HEK293 (cell line): ENCODE results near the gene SGTB.

Experiments
- CTCF ChIA-PET: fragments of 350-600 bp; formaldehyde crosslinking; extraction: SDS; loops from one replicate; lab custom pipeline; 2021; ENCODE audit warnings: antibody characterized with exemption; lab: Yijun Ruan, JAX
- POLR2A ChIA-PET: fragments of 300-600 bp; formaldehyde crosslinking; extraction: SDS; loops from one replicate; lab custom pipeline; 2020; ENCODE audit warnings: antibody characterized with exemption, inconsistent platforms; lab: Yijun Ruan, JAX
- H3K27ac ChIP-seq: fragments of 200-500 bp; sonication (Bioruptor generic); 2 replicates; pipeline ENCODE4 v1.5.1; 2014; ENCODE audit warnings: low read depth, low read length, control low read depth, inconsistent platforms; ENCODE audit errors: extremely low read depth
- H3K36me3 ChIP-seq, 2 experiments: fragments of 200-500 bp in 1 of 2; sonication (Bioruptor generic) in 1 of 2; 1 replicate in 1 of 2; 2 replicates in 1 of 2; pipeline ENCODE4 v1.5.1; 2014 to 2017; ENCODE audit warnings: inconsistent platforms in 2 of 2, low read length in 2 of 2; ENCODE audit not compliant: control insufficient read depth in 2 of 2, insufficient read depth in 1 of 2
- H3K4me1 ChIP-seq: fragments of 200-500 bp; sonication (Bioruptor generic); 2 replicates; pipeline ENCODE4 v1.5.1; 2014; ENCODE audit warnings: mild to moderate bottlenecking, low read length, inconsistent platforms; ENCODE audit not compliant: control insufficient read depth, insufficient read depth
- H3K4me3 ChIP-seq: 2 replicates; pipeline ENCODE4 v1.5.1; 2011; ENCODE audit warnings: low read depth, mild to moderate bottlenecking, control low read depth, low read length, moderate library complexity
- H3K9me3 ChIP-seq: fragments of 200-500 bp; sonication (Bioruptor generic); 2 replicates; pipeline ENCODE4 v1.5.1; 2014; ENCODE audit warnings: low read depth, low read length, inconsistent platforms; ENCODE audit not compliant: control insufficient read depth, insufficient read depth
- KLF10 ChIP-seq: fragments of 450-650 bp; IDR thresholded peaks from 2 replicates; pipeline ENCODE4 v1.5.1; 2018; ENCODE audit warnings: missing biosample characterization, mild to moderate bottlenecking, missing genetic modification characterization
- MYNN ChIP-seq: fragments of 450-650 bp; formaldehyde crosslinking; IDR thresholded peaks from 2 replicates; pipeline ENCODE4 v1.5.1; 2016; ENCODE audit warnings: missing biosample characterization, missing genetic modification characterization, borderline replicate concordance
- SCRT1 ChIP-seq: fragments of 450-650 bp; formaldehyde crosslinking; IDR thresholded peaks from 2 replicates; pipeline ENCODE4 v1.5.1; 2016; ENCODE audit warnings: missing biosample characterization, missing genetic modification characterization, borderline replicate concordance
- ZBTB48 ChIP-seq: fragments of 450-650 bp; formaldehyde crosslinking; IDR thresholded peaks from 2 replicates; pipeline ENCODE4 v1.5.1; 2016; ENCODE audit warnings: missing biosample characterization, missing genetic modification characterization
- ZNF16 ChIP-seq: fragments of 450-650 bp; formaldehyde crosslinking; IDR thresholded peaks from 2 replicates; pipeline ENCODE4 v1.5.1; 2016; ENCODE audit warnings: low read depth, missing biosample characterization, missing genetic modification characterization
- ZNF175 ChIP-seq: fragments of 450-650 bp; formaldehyde crosslinking; IDR thresholded peaks from 2 replicates; pipeline ENCODE4 v1.5.1; 2016; ENCODE audit warnings: missing biosample characterization, missing genetic modification characterization
- ZNF184 ChIP-seq: fragments of 450-650 bp; IDR thresholded peaks from 2 replicates; pipeline ENCODE4 v1.5.1; 2018; ENCODE audit warnings: missing biosample characterization, mild to moderate bottlenecking, missing genetic modification characterization
- ZNF2 ChIP-seq: fragments of 450-650 bp; formaldehyde crosslinking; IDR thresholded peaks from 2 replicates; pipeline ENCODE4 v1.5.1; 2016; ENCODE audit warnings: missing biosample characterization, missing genetic modification characterization
- ZNF214 ChIP-seq: fragments of 450-650 bp; formaldehyde crosslinking; IDR thresholded peaks from 2 replicates; pipeline ENCODE4 v1.5.1; 2017; ENCODE audit warnings: missing biosample characterization, mild to moderate bottlenecking, missing genetic modification characterization, borderline replicate concordance
- ZNF24 ChIP-seq: fragments of 450-650 bp; formaldehyde crosslinking; IDR thresholded peaks from 2 replicates; pipeline ENCODE4 v1.5.1; 2016; ENCODE audit warnings: missing biosample characterization, missing genetic modification characterization
- ZNF302 ChIP-seq: fragments of 450-650 bp; formaldehyde crosslinking; IDR thresholded peaks from 2 replicates; pipeline ENCODE4 v1.5.1; 2016; ENCODE audit warnings: missing biosample characterization, missing genetic modification characterization, low read depth
- ZNF335 ChIP-seq: fragments of 450-650 bp; formaldehyde crosslinking; conservative IDR thresholded peaks from 2 replicates; pipeline ENCODE4 v1.5.1; 2016; ENCODE audit warnings: missing biosample characterization, missing genetic modification characterization
- ZNF37A ChIP-seq: fragments of 450-650 bp; IDR thresholded peaks from 2 replicates; pipeline ENCODE4 v1.5.1; 2018; ENCODE audit warnings: missing biosample characterization, missing genetic modification characterization
- ZNF423 ChIP-seq: fragments of 450-650 bp; formaldehyde crosslinking; IDR thresholded peaks from 2 replicates; pipeline ENCODE4 v1.5.1; 2016; ENCODE audit warnings: missing biosample characterization, missing genetic modification characterization
- ZNF530 ChIP-seq: fragments of 450-650 bp; formaldehyde crosslinking; IDR thresholded peaks from 2 replicates; pipeline ENCODE4 v1.5.1; 2016; ENCODE audit warnings: low read depth, missing biosample characterization, missing genetic modification characterization
- ZNF600 ChIP-seq: fragments of 450-650 bp; formaldehyde crosslinking; IDR thresholded peaks from 2 replicates; pipeline ENCODE4 v1.5.1; 2016; ENCODE audit warnings: missing biosample characterization, missing genetic modification characterization
- ZNF621 ChIP-seq: fragments of 450-650 bp; formaldehyde crosslinking; IDR thresholded peaks from 2 replicates; pipeline ENCODE4 v1.5.1; 2017; ENCODE audit warnings: missing biosample characterization, missing genetic modification characterization
- ZNF677 ChIP-seq: fragments of 450-650 bp; IDR thresholded peaks from 2 replicates; pipeline ENCODE4 v1.5.0; 2018; ENCODE audit warnings: missing biosample characterization, mild to moderate bottlenecking, missing genetic modification characterization, moderate library complexity
- ZNF843 ChIP-seq: fragments of 450-650 bp; formaldehyde crosslinking; IDR thresholded peaks from 2 replicates; pipeline ENCODE4 v1.5.1; 2016; ENCODE audit warnings: missing biosample characterization, missing genetic modification characterization
- ZXDB ChIP-seq: fragments of 450-650 bp; formaldehyde crosslinking; IDR thresholded peaks from 2 replicates; pipeline ENCODE4 v1.5.1; 2016; ENCODE audit warnings: missing biosample characterization, missing genetic modification characterization
- TF ChIP-seq, protein P1 (sequence below): fragments of 450-650 bp; formaldehyde crosslinking; IDR thresholded peaks from 2 replicates; pipeline ENCODE4 v1.5.1; 2016; ENCODE audit warnings: missing biosample characterization, missing genetic modification characterization
- TF ChIP-seq, protein P2 (sequence below): fragments of 450-650 bp; formaldehyde crosslinking; IDR thresholded peaks from 2 replicates; pipeline ENCODE4 v1.5.1; 2016; ENCODE audit warnings: missing biosample characterization, missing genetic modification characterization
- TF ChIP-seq, protein P3 (sequence below): fragments of 450-650 bp; formaldehyde crosslinking; IDR thresholded peaks from 2 replicates; pipeline ENCODE4 v1.5.1; 2017; ENCODE audit warnings: missing biosample characterization, missing genetic modification characterization

The SGTB gene

DNA sequence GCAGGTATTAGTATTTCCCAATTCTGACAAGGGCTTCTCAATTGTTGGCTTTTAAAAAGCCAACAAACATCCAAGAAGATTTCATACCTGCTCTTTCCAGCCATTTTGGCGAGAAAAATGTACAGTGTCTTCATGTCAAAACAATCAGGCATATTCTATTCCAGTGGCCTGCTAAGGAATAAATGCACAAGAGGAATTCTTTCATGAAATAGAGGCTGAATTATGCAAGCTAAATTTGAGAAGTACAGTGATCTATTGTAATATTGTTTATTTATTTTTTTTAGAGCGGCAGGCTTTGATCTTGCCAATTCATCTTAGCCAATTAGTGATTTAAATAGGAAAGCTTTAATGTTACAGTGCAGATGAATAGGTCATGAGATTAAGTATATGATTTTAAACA is 49.4 kb upstream of the SGTB start:
- H3K36me3 ChIP-seq, result peaks cover 0 to 2% of the 10 kb centered on the region in 2 experiments; a peak in 1 of 3 replicates
- TF ChIP-seq ZNF37A (tag by site-specific recombination) (no peak), ZNF16 (tag by site-specific recombination) (no peak), ZXDB (no peak), ZBTB48 (no peak), ZNF2 (tag by site-specific recombination) (no peak), ZNF530 (no peak), ZNF175 (tag by site-specific recombination) (no peak), ZNF423 (tag by site-specific recombination) (no peak), ZNF677 (tag by site-specific recombination) (no peak)
- H3K9me3 ChIP-seq, result no peaks in the 10 kb centered on the region
- H3K4me3 ChIP-seq, result no peak overlapping the region
- no peak overlapping the region for H3K27ac ChIP-seq
- H3K4me1 ChIP-seq, result no peaks in the 10 kb centered on the region
- CTCF ChIA-PET, result interaction anchor here (1.0 kb wide), 1 partner anchor 149 kb away, joined by 3 read pairs; no protein-coding TSS in a partner anchor
- POLR2A ChIA-PET, result interaction anchor here (0.6 kb wide), 1 partner anchor 532 kb away, joined by 5 read pairs; no protein-coding TSS in a partner anchor

DNA sequence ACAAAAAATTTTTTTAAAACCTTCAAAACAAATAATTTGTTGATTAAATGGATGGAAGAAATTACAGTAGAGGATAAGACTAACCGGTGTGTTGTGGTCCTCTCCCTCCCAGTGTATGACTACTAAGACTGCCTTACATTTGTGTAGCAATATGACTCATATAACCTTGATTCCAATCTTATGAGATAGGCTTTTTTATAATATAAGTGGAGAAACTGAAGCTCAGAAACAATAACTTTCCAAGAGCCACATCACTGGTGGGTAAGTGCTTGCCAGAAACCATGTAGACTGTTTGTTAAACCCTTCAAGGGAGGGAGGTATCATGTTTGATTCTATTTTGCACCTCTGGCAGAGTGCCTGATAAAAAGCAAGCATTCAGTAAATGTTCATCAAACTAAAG is 47.6 kb upstream of the SGTB start:
- H3K36me3 ChIP-seq, result peaks cover under 1 to 4% of the 10 kb centered on the region in 2 experiments; a peak in 2 of 3 replicates
- ChIA-PET CTCF (interaction anchor here (0.6 kb wide), 1 partner anchor 416 kb away, joined by 3 read pairs; no protein-coding TSS in a partner anchor), POLR2A (no interaction called here)

DNA sequence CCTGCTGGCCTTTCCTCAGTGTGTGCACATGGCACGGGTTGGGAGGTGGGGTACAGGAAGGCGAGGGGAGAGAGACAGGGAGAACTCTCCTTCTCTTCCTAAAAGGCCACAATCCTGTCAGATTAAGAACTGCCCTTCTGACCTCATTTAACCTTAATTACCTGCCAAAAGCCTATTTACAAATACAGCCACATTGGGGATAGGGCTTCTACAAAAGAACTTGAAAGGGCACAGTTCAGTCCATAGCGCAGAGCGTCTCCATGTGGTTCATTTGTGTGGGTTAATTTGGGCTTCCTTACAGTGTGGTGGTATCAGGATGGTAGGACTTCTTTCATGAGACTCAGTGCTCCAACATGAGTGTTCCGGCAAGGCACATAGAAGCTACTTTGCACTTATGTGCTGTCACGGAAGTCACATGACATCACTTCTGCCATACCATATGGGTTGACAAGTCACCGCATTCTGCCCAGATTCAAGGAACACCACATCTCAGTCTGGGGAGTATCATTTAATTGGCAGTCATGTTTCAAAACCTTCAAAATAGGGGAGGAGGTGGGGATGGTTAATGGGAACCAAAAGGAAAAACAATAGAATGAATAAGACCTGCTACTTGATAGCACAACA is 46.9 kb upstream of the SGTB start:
- CTCF ChIA-PET, result no interaction called here
- TF ChIP-seq, protein P1, sequence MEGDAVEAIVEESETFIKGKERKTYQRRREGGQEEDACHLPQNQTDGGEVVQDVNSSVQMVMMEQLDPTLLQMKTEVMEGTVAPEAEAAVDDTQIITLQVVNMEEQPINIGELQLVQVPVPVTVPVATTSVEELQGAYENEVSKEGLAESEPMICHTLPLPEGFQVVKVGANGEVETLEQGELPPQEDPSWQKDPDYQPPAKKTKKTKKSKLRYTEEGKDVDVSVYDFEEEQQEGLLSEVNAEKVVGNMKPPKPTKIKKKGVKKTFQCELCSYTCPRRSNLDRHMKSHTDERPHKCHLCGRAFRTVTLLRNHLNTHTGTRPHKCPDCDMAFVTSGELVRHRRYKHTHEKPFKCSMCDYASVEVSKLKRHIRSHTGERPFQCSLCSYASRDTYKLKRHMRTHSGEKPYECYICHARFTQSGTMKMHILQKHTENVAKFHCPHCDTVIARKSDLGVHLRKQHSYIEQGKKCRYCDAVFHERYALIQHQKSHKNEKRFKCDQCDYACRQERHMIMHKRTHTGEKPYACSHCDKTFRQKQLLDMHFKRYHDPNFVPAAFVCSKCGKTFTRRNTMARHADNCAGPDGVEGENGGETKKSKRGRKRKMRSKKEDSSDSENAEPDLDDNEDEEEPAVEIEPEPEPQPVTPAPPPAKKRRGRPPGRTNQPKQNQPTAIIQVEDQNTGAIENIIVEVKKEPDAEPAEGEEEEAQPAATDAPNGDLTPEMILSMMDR (tag by site-specific recombination), result no peak
- TF ChIP-seq ZNF214 (tag by site-specific recombination) (no peak), ZNF843 (tag by site-specific recombination) (no peak), MYNN (tag by site-specific recombination) (no peak), ZNF621 (tag by site-specific recombination) (no peak), SCRT1 (tag by site-specific recombination) (no peak), ZNF24 (no peak)
- TF ChIP-seq, all 188 proteins: peak for 0
- no peak overlapping the region for H3K4me3 ChIP-seq
- no peaks in the 10 kb centered on the region for H3K9me3 ChIP-seq
- POLR2A ChIA-PET, result no interaction called here
- no peak overlapping the region for H3K27ac ChIP-seq
- H3K36me3 ChIP-seq, result peaks cover 4 to 7% of the 10 kb centered on the region in 2 experiments
- no peaks in the 10 kb centered on the region for H3K4me1 ChIP-seq

More for the DNA sequence above, 47.6 kb upstream of the SGTB start:
- Histone ChIP-seq H3K4me3 (no peak overlapping the region), H3K9me3 (no peaks in the 10 kb centered on the region), H3K27ac (no peak overlapping the region), H3K4me1 (no peaks in the 10 kb centered on the region)
- TF ChIP-seq KLF10 (tag by site-specific recombination) (no peak), ZNF302 (tag by site-specific recombination) (no peak), ZNF600 (tag by site-specific recombination) (peak; percentile 13; the same call in 1 of the 2 replicates), ZNF184 (peak; percentile 33; the same call in 1 of the 2 replicates), ZNF335 (tag by site-specific recombination) (peak; percentile 45)
- TF ChIP-seq, protein P2, sequence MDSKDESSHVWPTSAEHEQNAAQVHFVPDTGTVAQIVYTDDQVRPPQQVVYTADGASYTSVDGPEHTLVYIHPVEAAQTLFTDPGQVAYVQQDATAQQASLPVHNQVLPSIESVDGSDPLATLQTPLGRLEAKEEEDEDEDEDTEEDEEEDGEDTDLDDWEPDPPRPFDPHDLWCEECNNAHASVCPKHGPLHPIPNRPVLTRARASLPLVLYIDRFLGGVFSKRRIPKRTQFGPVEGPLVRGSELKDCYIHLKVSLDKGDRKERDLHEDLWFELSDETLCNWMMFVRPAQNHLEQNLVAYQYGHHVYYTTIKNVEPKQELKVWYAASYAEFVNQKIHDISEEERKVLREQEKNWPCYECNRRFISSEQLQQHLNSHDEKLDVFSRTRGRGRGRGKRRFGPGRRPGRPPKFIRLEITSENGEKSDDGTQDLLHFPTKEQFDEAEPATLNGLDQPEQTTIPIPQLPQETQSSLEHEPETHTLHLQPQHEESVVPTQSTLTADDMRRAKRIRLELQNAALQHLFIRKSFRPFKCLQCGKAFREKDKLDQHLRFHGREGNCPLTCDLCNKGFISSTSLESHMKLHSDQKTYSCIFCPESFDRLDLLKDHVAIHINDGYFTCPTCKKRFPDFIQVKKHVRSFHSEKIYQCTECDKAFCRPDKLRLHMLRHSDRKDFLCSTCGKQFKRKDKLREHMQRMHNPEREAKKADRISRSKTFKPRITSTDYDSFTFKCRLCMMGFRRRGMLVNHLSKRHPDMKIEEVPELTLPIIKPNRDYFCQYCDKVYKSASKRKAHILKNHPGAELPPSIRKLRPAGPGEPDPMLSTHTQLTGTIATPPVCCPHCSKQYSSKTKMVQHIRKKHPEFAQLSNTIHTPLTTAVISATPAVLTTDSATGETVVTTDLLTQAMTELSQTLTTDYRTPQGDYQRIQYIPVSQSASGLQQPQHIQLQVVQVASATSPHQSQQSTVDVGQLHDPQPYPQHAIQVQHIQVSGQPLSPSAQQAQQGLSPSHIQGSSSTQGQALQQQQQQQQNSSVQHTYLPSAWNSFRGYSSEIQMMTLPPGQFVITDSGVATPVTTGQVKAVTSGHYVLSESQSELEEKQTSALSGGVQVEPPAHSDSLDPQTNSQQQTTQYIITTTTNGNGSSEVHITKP, result 0 out of 2 replicates have a peak, but pooled peaks have one; percentile 27
- TF ChIP-seq, protein P3, sequence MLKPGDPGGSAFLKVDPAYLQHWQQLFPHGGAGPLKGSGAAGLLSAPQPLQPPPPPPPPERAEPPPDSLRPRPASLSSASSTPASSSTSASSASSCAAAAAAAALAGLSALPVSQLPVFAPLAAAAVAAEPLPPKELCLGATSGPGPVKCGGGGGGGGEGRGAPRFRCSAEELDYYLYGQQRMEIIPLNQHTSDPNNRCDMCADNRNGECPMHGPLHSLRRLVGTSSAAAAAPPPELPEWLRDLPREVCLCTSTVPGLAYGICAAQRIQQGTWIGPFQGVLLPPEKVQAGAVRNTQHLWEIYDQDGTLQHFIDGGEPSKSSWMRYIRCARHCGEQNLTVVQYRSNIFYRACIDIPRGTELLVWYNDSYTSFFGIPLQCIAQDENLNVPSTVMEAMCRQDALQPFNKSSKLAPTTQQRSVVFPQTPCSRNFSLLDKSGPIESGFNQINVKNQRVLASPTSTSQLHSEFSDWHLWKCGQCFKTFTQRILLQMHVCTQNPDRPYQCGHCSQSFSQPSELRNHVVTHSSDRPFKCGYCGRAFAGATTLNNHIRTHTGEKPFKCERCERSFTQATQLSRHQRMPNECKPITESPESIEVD (tag by site-specific recombination), result 0 out of 2 replicates have a peak, but pooled peaks have one; percentile 52
